WTC11 (cell line): ENCODE results near the gene OXER1.

Experiments used
- CTCF ChIP-seq: fragments of 200-600 bp; IDR thresholded peaks from 2 replicates; pipeline ENCODE4 v1.8.0; 2022; ENCODE audit warnings: antibody characterized with exemption
- MAX ChIP-seq: sonication (generic); formaldehyde crosslinking; IDR thresholded peaks from 2 replicates; pipeline ENCODE4 v1.8.0; 2022; ENCODE audit warnings: mild to moderate bottlenecking, missing genetic modification reagents
- USF1 ChIP-seq: sonication (generic); formaldehyde crosslinking; IDR thresholded peaks from 2 replicates; pipeline ENCODE4 v1.8.0; 2022; ENCODE audit warnings: mild to moderate bottlenecking, missing genetic modification reagents
- ZNF121 ChIP-seq: sonication (generic); formaldehyde crosslinking; IDR thresholded peaks from 2 replicates; pipeline ENCODE4 v1.8.0; 2023; ENCODE audit warnings: missing genetic modification reagents

GRCh38 chr2:42743659-42743990 is 20.3 kb downstream of the OXER1 start:
- no peak for TF ChIP-seq USF1
- no peak for TF ChIP-seq CTCF
- TF ChIP-seq ZNF121 (CRISPR knock-in tag): no peak
- TF ChIP-seq MAX (CRISPR knock-in tag): no peak
